Caco-2 (cell line): ENCODE measurements around the gene FDXR. TPM values are rescaled to one million over a fixed set of nuclear protein-coding genes. Genes with fewer than 3 reads are reported as not detected.
"Not testable (repeated sequence)": the region's sequence is repeated elsewhere in the genome, so short reads cannot be mapped to it uniquely, and the experiment has no call there.

Source experiments
- BruUV-seq: library from RNA; stranded (reverse); fragments of 400-500 nt; replicated peaks from 2 replicates; lab custom pipeline; 2021; lab: Mats Ljungman, UMichigan
- CTCF ChIA-PET: fragments of 300-600 bp; sonication (Branson Sonifier 250); formaldehyde crosslinking; loops from one replicate; lab custom pipeline; 2022; ENCODE audit warnings: antibody characterized with exemption; lab: Charles Lee
- POLR2A ChIA-PET: fragments of 300-600 bp; sonication (Branson Sonifier 250); formaldehyde crosslinking; loops from one replicate; lab custom pipeline; 2022; ENCODE audit warnings: antibody characterized with exemption; lab: Charles Lee
- DNase-seq, 2 experiments: peaks; one replicate each; pipeline versions ENCODE4 v3.0.0 to v3.0.0-alpha.2; 2020 to 2022
- H3K27me3 ChIP-seq: replicated peaks from 2 replicates; pipeline ENCODE4 v1.6.0; 2011; ENCODE audit warnings: low read length; ENCODE audit not compliant: control insufficient read depth, insufficient read depth
- H3K36me3 ChIP-seq: 2 replicates; pipeline ENCODE4 v1.5.1; 2011; ENCODE audit warnings: low read length; ENCODE audit not compliant: control insufficient read depth, insufficient read depth
- H3K4me1 ChIP-seq: fragments of 250-450 bp; sonication (Bioruptor Pico); 2 replicates; pipeline ENCODE4 v1.5.1; 2020; ENCODE audit warnings: mild to moderate bottlenecking
- H3K4me3 ChIP-seq: 2 replicates; pipeline ENCODE4 v1.5.1; 2011; ENCODE audit warnings: low read depth, mild to moderate bottlenecking, control low read depth, low read length
- H3K9me3 ChIP-seq: fragments of 250-450 bp; sonication (Bioruptor Pico); 2 replicates; pipeline ENCODE4 v1.5.1; 2020; ENCODE audit warnings: mild to moderate bottlenecking, moderate library complexity
- H3K27ac Mint-ChIP-seq: one replicate; pipeline ENCODE4 v1.8.0; 2022; ENCODE audit warnings: mixed read lengths; ENCODE audit not compliant: unreplicated experiment
- H3K27me3 Mint-ChIP-seq: one replicate; pipeline ENCODE4 v1.8.0; 2022; ENCODE audit warnings: mixed read lengths; ENCODE audit not compliant: insufficient read depth, unreplicated experiment
- H3K36me3 Mint-ChIP-seq: one replicate; pipeline ENCODE4 v1.8.0; 2022; ENCODE audit warnings: mild to moderate bottlenecking, mixed read lengths; ENCODE audit not compliant: insufficient read depth, unreplicated experiment
- H3K4me1 Mint-ChIP-seq: one replicate; pipeline ENCODE4 v1.8.0; 2022; ENCODE audit warnings: low read depth, mixed read lengths; ENCODE audit not compliant: unreplicated experiment
- H3K4me3 Mint-ChIP-seq: one replicate; pipeline ENCODE4 v1.8.0; 2022; ENCODE audit warnings: mild to moderate bottlenecking, moderate library complexity, mixed read lengths; ENCODE audit not compliant: unreplicated experiment
- H3K9me3 Mint-ChIP-seq: one replicate; pipeline ENCODE4 v1.8.0; 2022; ENCODE audit warnings: mixed read lengths; ENCODE audit not compliant: unreplicated experiment
- intact Hi-C: fragments of 100-400 bp; cut with micrococcal nuclease; formaldehyde crosslinking; loops from one replicate; pipeline ENCODE4 v1.10.0; 2022; ENCODE audit not compliant: unreplicated experiment
- total RNA-seq: library from RNA; stranded (reverse); gene quantifications from 2 replicates; pipeline ENCODE4 v1.2.3, GENCODE V29; 2022
- TF ChIP-seq, protein P1 (sequence below), 2 experiments: fragments of 200-600 bp in 1 of 2; IDR thresholded peaks; 1 replicate in 1 of 2; 2 replicates in 1 of 2; pipeline versions ENCODE4 v1.5.1 to v1.8.0; 2011 to 2022; ENCODE audit warnings: antibody characterized with exemption in 1 of 2, control low read depth in 1 of 2, inconsistent platforms in 1 of 2, low read depth in 1 of 2, low read length in 1 of 2, mild to moderate bottlenecking in 1 of 2, moderate library complexity in 1 of 2; ENCODE audit not compliant: insufficient read depth in 1 of 2, severe bottlenecking in 1 of 2, unreplicated experiment in 1 of 2

FDXR gene
- total RNA-seq, 1 experiment from 2014 or later, result 19.0 TPM

DNA sequence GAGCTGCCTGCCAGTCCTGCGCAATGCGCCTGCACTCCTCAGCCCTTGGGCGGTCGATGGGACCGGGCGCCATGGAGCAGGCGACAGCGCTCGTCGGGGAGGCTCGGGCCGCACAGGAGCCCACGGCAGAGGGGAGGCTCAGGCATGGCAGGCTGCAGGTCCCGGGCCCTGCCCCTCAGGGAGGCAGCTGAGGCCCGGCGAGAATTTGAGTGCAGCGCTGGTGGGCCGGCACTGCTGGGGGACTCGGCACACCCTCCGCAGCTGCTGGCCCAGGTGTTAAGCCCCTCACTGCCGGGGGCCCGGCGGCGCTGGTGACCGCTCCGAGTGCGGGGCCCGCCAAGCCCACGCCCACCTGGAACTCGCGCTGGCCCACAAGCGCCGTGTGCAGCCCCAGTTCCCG lies 34.2 kb upstream of the FDXR start:
- CTCF ChIA-PET, result interaction anchor here (1.1 kb wide), 1 partner anchor 17 kb away, joined by 3 read pairs; no protein-coding TSS in a partner anchor

DNA sequence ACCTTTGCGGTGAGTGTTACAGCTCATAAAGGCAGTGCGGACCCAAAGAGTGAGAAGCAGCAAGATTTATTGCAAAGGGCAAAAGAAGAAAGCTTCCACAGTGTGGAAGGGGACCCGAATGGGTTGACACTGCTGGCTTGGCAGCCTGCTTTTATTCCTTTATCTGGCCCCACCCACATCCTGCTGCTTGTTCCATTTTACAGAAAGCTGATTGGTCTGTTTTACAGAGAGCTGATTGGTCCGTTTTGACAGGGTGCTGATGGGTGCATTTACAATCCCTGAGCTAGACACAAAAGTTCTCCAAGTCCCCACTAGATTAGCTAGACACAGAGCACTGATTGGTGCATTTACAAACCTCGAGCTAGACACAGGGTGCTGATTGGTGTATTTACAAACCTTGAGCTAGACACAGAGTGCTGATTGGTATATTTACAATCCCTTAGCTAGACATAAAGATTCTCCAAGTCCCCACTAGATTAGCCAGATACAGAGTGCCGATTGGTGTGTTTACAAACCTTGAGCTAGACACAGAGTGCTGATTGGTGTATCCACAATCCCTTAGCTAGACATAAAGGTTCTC lies 33.5 kb upstream of the FDXR start:
- H3K4me1 ChIP-seq, result peaks cover 23% of the 10 kb centered on the region
- DNase-seq, result peak; percentile 25 to 57
- ChIA-PET POLR2A (interaction anchor here (0.6 to 1.6 kb wide), 2 partner anchors 33 to 160 kb away, joined by 3 to 16 read pairs; partner anchors contain the start of gene FDXR), CTCF (interaction anchor here (0.6 to 1.4 kb wide), 6 partner anchors 15 to 249 kb away, joined by 3 to 4 read pairs (median 3); partner anchors contain the start of gene FDXR)
- H3K27me3 ChIP-seq, H3K9me3 Mint-ChIP-seq, H3K27ac Mint-ChIP-seq, H3K27me3 Mint-ChIP-seq, intact Hi-C loops, H3K36me3 ChIP-seq, H3K4me3 Mint-ChIP-seq, H3K9me3 ChIP-seq, BruUV-seq, H3K4me3 ChIP-seq: not testable (repeated sequence)
- H3K4me1 Mint-ChIP-seq, result peaks cover 19% of the 10 kb centered on the region
- H3K36me3 Mint-ChIP-seq, result peaks cover 12% of the 10 kb centered on the region

More for the DNA sequence above, 34.2 kb upstream of the FDXR start:
- H3K4me3 ChIP-seq, result no peak overlapping the region
- intact Hi-C loops, result no loop called here
- no TSS peak for BruUV-seq
- H3K36me3 ChIP-seq, result no peaks in the 10 kb centered on the region
- H3K9me3 ChIP-seq, result peaks cover 4% of the 10 kb centered on the region; the same call in 1 of the 2 replicates
- no peaks in the 10 kb centered on the region for H3K9me3 Mint-ChIP-seq
- no peak overlapping the region for H3K27ac Mint-ChIP-seq
- TF ChIP-seq, protein P1, sequence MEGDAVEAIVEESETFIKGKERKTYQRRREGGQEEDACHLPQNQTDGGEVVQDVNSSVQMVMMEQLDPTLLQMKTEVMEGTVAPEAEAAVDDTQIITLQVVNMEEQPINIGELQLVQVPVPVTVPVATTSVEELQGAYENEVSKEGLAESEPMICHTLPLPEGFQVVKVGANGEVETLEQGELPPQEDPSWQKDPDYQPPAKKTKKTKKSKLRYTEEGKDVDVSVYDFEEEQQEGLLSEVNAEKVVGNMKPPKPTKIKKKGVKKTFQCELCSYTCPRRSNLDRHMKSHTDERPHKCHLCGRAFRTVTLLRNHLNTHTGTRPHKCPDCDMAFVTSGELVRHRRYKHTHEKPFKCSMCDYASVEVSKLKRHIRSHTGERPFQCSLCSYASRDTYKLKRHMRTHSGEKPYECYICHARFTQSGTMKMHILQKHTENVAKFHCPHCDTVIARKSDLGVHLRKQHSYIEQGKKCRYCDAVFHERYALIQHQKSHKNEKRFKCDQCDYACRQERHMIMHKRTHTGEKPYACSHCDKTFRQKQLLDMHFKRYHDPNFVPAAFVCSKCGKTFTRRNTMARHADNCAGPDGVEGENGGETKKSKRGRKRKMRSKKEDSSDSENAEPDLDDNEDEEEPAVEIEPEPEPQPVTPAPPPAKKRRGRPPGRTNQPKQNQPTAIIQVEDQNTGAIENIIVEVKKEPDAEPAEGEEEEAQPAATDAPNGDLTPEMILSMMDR (IDR thresholded peaks at IDR 0.05; ENCODE audit: insufficient read depth in 1 of 2, low read depth in 1 of 2, low read length in 1 of 2, severe bottlenecking in 1 of 2, unreplicated experiment in 1 of 2), result no peak
- H3K27me3 Mint-ChIP-seq, result no peaks in the 10 kb centered on the region
- peaks cover 30% of the 10 kb centered on the region for H3K4me1 ChIP-seq
- no peak for DNase-seq
- H3K27me3 ChIP-seq, result no peaks in the 10 kb centered on the region
- POLR2A ChIA-PET, result interaction anchor here (1.6 kb wide), 1 partner anchor 34 kb away, joined by 16 read pairs; the partner anchor contains the start of gene FDXR
- peaks cover 20% of the 10 kb centered on the region for H3K4me1 Mint-ChIP-seq
- peaks cover 12% of the 10 kb centered on the region for H3K36me3 Mint-ChIP-seq
- no peak overlapping the region for H3K4me3 Mint-ChIP-seq

DNA sequence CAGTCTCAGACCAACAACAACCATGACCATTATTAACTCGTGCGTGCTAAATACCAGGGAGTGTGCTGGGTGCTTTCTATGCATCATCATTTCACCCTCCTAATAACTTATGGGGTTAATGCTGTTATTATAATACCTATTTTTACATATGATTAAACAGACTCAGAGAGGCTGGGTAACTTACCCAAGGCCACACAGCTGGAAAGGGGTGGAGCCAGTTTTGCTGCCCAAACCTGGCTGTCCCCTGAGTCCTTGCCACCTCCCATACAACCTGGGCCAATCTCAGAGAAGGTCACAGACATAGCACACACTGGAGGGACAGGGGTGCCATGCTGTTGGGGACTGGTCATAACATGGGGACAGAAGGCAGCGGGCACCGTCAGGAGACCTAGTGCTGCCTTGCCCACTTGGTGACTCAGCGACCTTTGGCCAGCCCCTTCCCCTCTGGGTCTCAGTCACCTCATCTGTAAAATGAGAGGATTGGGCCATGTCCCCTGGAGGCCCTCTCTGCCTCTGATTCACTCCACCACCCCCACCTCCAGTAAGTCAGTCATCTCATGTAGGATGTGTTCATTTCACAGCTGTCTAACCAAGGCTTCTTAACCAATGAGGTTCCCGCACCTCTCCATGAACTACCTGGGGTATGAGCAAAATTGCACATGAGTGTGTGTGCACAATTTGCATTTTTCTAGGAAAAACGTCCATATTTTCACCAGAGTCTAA lies 32.1 kb upstream of the FDXR start:
- intact Hi-C loops, result no loop called here

More for the DNA sequence above, 32.1 kb upstream of the FDXR start:
- no peak for DNase-seq
- Mint-ChIP-seq H3K4me3 (no peak overlapping the region), H3K9me3 (no peaks in the 10 kb centered on the region), H3K27me3 (no peaks in the 10 kb centered on the region), H3K4me1 (peaks cover 19% of the 10 kb centered on the region), H3K27ac (no peak overlapping the region), H3K36me3 (peaks cover 12% of the 10 kb centered on the region)
- BruUV-seq, result no TSS peak
- TF ChIP-seq, protein P1 (IDR thresholded peaks at IDR 0.05; ENCODE audit: insufficient read depth in 1 of 2, low read depth in 1 of 2, low read length in 1 of 2, severe bottlenecking in 1 of 2, unreplicated experiment in 1 of 2), result no peak
- no peaks in the 10 kb centered on the region for H3K36me3 ChIP-seq
- ChIA-PET POLR2A (no interaction called here), CTCF (interaction anchor here (0.9 kb wide), 1 partner anchor 57 kb away, joined by 3 read pairs; no protein-coding TSS in a partner anchor)
- peaks cover 22% of the 10 kb centered on the region for H3K4me1 ChIP-seq
- no peaks in the 10 kb centered on the region for H3K27me3 ChIP-seq
- peaks cover 4% of the 10 kb centered on the region; the same call in 1 of the 2 replicates for H3K9me3 ChIP-seq
- no peak overlapping the region for H3K4me3 ChIP-seq
